ENCODE results near the gene PSMD2.

GRCh38 chr3:184354754-184355153 lies 55.7 kb downstream of the PSMD2 start:
- TF ChIP-seq CTCF (IDR thresholded peaks at IDR 0.05) (no peak), EP300 (IDR thresholded peaks at IDR 0.05) (no peak)

All from esophagus muscularis mucosa (tissue), 3 donors.